ENCODE data around the gene HPS4. TPM values are rescaled to one million over a fixed set of nuclear protein-coding genes. Genes with fewer than 3 reads are reported as not detected.
A peak's percentile ranks its signal among the peaks of the same experiment; 100 is the strongest.

Gene HPS4
- total RNA-seq, 2 experiments from 2014 or later: 51.8 to 53.5 TPM

DNA sequence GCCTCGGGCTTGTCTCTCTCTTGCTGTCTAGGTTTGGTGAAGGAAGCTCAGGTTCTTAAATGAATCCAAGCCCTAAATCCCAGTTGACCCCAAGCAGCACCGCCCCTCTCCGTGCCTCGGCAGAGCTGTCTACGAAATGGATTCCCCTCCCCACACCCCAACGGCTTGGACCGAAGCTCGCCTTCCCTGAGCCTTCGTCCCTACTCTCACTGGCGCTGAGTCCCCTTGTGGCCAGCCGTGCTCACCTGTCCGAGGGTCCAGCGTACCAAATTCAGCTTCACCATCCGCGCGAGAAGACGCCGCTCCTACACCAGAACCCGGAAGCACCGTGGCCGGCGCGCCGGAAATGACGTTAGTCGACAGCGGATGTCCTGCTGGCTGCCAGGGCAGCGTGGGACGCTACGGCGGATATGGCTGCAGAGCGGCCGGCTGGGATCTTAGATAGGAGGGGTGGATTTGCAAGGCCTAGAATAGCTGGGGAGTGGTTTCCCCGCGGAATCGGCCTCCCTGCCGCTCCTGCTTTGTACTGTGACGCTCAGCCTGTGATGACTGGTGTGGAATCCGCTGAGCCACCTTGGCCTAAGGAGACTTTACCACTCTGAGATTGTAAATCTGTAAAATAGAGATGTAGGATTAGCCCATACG is 28.7 kb upstream of the HPS4 start, which contains the start of gene TFIP11:
Gene TFIP11 (minus strand): TSS at position 325 of the 645 bp plus-strand sequence. CDS start 2,201 bp downstream, outside the sequence.
- intact Hi-C loops (cut with micrococcal nuclease): no loop called here
- H3K27ac Mint-ChIP-seq: peak within 1 kb of the TSS; percentile 97
- H3K4me1 Mint-ChIP-seq (ENCODE audit: low read depth): peaks cover 30% of the 10 kb centered on the region
- peak; percentile 98 for ATAC-seq
- H3K36me3 Mint-ChIP-seq (ENCODE audit: low read depth): peaks cover 20% of the 10 kb centered on the region
- peak; percentile 98 for DNase-seq
- H3K9me3 Mint-ChIP-seq: no peaks in the 10 kb centered on the region
- peak within 1 kb of the TSS; percentile 98 for H3K4me3 Mint-ChIP-seq
- no peak for TF ChIP-seq CTCF (IDR thresholded peaks at IDR 0.05)
- POLR2A ChIA-PET: interaction anchor here (0.7 to 1.8 kb wide), 9 partner anchors 9 to 160 kb away, joined by 3 to 11 read pairs (median 5); partner anchors contain the start of genes HPS4 and SRRD
- H3K27me3 Mint-ChIP-seq: no peaks in the 10 kb centered on the region
- CTCF ChIA-PET: interaction anchor here (1.3 to 2.3 kb wide), 2 partner anchors 9 to 135 kb away, joined by 4 to 19 read pairs; no protein-coding TSS in a partner anchor

GRCh38 chr22:26508148-26508547 is 24.6 kb upstream of the HPS4 start:
- intact Hi-C loops (cut with micrococcal nuclease): no loop called here
- no peak for TF ChIP-seq CTCF (IDR thresholded peaks at IDR 0.05)
- CTCF ChIA-PET: interaction anchor here (1.1 kb wide), 1 partner anchor 23 kb away, joined by 3 read pairs; no protein-coding TSS in a partner anchor
- Mint-ChIP-seq H3K4me3 (no peak overlapping the region), H3K4me1 (ENCODE audit: low read depth) (peaks cover 36% of the 10 kb centered on the region), H3K9me3 (no peaks in the 10 kb centered on the region), H3K27ac (no peak overlapping the region), H3K27me3 (no peaks in the 10 kb centered on the region), H3K36me3 (ENCODE audit: low read depth) (peaks cover 47% of the 10 kb centered on the region)
- POLR2A ChIA-PET: no interaction called here
- ATAC-seq: no peak
- no peak for DNase-seq

GRCh38 chr22:26503758-26504157 is 20.2 kb upstream of the HPS4 start:
- Mint-ChIP-seq H3K27ac (peak overlapping the region; percentile 85), H3K27me3 (no peaks in the 10 kb centered on the region), H3K9me3 (no peaks in the 10 kb centered on the region), H3K4me1 (ENCODE audit: low read depth) (peaks cover 23% of the 10 kb centered on the region), H3K4me3 (no peak overlapping the region), H3K36me3 (ENCODE audit: low read depth) (peaks cover 64% of the 10 kb centered on the region)
- ATAC-seq (no peak), DNase-seq (no peak)
- no peak for TF ChIP-seq CTCF (IDR thresholded peaks at IDR 0.05)
- ChIA-PET POLR2A (interaction anchor here (0.8 to 2.3 kb wide), 7 partner anchors 9 to 170 kb away, joined by 3 to 11 read pairs (median 4); partner anchors contain the start of genes HPS4, SRRD and TFIP11), CTCF (interaction anchor here (0.6 to 4.7 kb wide), 21 partner anchors 9 to 169 kb away, joined by 3 to 49 read pairs (median 4); partner anchors contain the start of genes MIAT, SRRD and TFIP11)
- intact Hi-C loops (cut with micrococcal nuclease): loop anchor here (5.0 kb wide), 1 partner anchor 164 kb away; no protein-coding TSS in a partner anchor

DNA sequence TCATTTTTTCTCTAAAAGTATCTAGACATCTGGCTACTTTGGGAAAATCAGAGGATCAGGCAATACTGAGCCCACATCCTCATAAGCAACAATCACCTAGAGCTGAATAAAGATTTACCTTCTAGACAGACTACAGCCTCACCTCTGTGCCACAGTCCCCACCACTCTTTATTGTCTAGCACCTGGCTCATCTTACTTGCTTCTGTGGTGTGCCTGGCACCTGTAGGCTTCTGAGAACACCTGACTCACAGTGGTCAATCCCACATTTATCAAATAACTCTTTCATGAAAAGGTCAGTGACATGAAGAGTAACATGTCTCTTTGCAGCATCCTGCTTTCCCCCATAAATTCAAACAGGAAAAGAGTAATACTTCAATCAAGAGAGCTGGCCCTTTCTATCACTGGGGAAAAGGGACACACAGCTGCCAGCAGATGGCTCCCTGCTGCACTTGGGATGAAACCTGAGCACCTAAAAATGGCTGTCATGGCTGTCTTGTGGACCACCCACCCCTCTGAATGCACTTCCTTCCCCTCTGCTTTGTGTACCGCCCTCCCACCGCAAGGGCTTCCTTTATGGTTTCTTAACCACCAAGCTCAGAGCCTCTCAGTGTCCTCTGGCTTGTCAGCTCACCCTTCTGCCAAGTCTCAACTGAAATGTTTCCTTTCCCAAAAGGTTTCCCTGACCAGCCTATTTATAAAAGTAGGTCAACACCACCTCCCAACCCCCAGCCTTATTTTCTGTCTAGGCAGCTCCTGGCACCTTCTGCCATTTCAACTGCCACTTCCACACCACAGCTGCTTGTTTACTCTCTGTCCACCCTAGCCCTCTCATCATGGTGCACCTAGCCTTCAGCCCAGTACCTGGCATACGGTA is 19.3 kb upstream of the HPS4 start:
- peak; percentile 95 for ATAC-seq

More for the DNA sequence above, 19.3 kb upstream of the HPS4 start:
- Mint-ChIP-seq H3K27me3 (no peaks in the 10 kb centered on the region), H3K36me3 (ENCODE audit: low read depth) (peaks cover 66% of the 10 kb centered on the region), H3K4me1 (ENCODE audit: low read depth) (peaks cover 23% of the 10 kb centered on the region), H3K4me3 (peak overlapping the region; percentile 1), H3K9me3 (no peaks in the 10 kb centered on the region), H3K27ac (peak overlapping the region; percentile 85)
- POLR2A ChIA-PET: interaction anchor here (0.5 to 2.3 kb wide), 9 partner anchors 9 to 171 kb away, joined by 3 to 11 read pairs (median 4); partner anchors contain the start of genes HPS4, SRRD and TFIP11
- TF ChIP-seq CTCF (IDR thresholded peaks at IDR 0.05): peak; percentile 75
- intact Hi-C loops (cut with micrococcal nuclease): loop anchor here (5.0 kb wide), 1 partner anchor 164 kb away; no protein-coding TSS in a partner anchor
- CTCF ChIA-PET: interaction anchor here (0.9 to 4.7 kb wide), 22 partner anchors 9 to 170 kb away, joined by 3 to 49 read pairs (median 5); partner anchors contain the start of genes HPS4, MIAT, SRRD and TFIP11
- peak; percentile 86 for DNase-seq
